OCI-LY1 (cell line): ENCODE measurements around the gene MRPL58.

Source experiments
- CTCF ChIP-seq: fragments of 200-600 bp; sonication (generic), shearing (Covaris generic); IDR thresholded peaks from 2 replicates; pipeline ENCODE4 v1.5.1; 2017; ENCODE audit warnings: mild to moderate bottlenecking, antibody characterized with exemption, low read length, moderate library complexity, mixed read lengths
- EZH2 ChIP-seq: fragments of 200-600 bp; sonication (generic), shearing (Covaris generic); IDR thresholded peaks from 2 replicates; pipeline ENCODE4 v1.8.0; 2017; ENCODE audit warnings: borderline replicate concordance, mixed run types, mild to moderate bottlenecking, antibody characterized with exemption, low read length, moderate library complexity, mixed read lengths

- TF ChIP-seq EZH2 (no peak), CTCF (no peak)
Measured at GRCh38 chr17:75031972-75032719, 19.7 kb downstream of the MRPL58 start.
